ENCODE results near the gene HIBCH. TPM values are rescaled to one million over a fixed set of nuclear protein-coding genes. Genes with fewer than 3 reads are reported as not detected.
"Not testable (repeated sequence)": the region's sequence is repeated elsewhere in the genome, so short reads cannot be mapped to it uniquely, and the experiment has no call there.

Gene HIBCH, protein sequence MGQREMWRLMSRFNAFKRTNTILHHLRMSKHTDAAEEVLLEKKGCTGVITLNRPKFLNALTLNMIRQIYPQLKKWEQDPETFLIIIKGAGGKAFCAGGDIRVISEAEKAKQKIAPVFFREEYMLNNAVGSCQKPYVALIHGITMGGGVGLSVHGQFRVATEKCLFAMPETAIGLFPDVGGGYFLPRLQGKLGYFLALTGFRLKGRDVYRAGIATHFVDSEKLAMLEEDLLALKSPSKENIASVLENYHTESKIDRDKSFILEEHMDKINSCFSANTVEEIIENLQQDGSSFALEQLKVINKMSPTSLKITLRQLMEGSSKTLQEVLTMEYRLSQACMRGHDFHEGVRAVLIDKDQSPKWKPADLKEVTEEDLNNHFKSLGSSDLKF
- total RNA-seq: 10 to 100 TPM; 26.6 to 30.3 TPM

DNA sequence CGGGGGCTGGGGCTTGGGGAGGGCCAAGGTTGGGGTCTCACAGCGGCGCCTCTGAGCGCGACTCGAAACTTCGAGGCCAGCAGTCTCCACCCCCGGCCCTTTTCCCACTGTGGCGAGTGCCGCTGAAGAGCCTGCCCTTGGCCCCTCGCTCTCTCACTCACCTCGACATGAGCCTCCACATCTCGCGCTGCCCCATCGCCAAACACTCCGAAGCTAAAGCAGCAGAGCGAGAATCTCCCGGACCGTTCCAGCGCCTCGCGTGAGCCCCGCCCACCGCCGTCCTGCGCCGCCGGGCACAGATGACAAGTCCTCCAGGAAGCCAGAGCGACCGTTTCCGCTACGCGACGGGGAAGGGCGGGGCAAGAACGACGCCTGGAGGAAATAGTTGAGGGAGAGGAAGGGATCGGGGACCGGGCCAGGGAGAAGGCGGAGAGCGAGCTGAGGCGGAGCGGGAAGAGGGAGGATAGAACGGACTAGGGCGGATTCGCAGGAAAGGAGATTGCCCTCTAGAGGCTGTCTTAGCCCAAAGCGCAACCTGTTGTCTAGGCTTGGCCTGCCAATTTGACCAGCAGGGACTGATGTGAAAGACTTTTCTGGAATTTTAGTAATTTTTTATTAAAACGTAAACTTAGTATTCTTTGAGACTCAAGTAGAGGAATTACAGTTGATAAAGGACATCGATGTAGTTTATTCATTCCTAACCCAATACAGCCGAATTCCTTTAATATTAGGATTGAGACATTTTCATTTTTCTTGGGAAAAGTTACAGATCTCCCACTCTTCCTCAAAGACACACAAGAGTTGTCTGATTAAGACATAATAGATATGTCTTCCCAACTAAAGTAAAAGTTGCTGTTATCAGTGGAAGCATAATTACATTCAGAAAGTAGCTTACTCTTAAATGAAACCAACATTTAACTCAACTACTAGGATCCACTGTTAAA, at the start of gene HIBCH:
TSS of gene HIBCH (minus strand) at position 272 of the 944 bp plus-strand sequence. CDS start at position 196, 76 bp downstream.
- CTCF ChIA-PET: interaction anchor here (1.1 to 1.2 kb wide), 2 partner anchors 24 to 65 kb away, joined by 3 to 4 read pairs; partner anchors contain the start of gene INPP1

DNA sequence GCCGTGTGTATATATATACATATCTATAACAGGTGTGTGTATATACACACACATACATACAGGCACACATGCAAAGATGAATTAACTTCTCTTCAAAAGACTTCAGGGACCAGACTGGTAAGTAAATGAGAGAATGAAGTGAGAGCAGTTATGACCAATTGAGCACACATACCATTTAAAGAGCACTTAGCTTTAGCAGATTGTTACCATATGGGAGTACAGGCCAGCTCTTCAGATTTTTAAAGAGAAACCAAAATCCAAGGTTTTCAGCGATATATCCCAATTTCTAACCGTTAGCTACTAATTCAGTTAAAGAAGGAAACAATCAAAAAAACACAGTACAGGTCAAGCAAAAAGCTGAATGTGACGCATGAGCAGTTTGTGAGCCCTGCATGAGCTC, 47.5 kb upstream of the HIBCH start:
- POLR2A ChIA-PET: no interaction called here

More for the DNA sequence above, at the start of gene HIBCH:
- POLR2A ChIA-PET: interaction anchor here (1.3 to 1.9 kb wide), 2 partner anchors 17 to 24 kb away, joined by 3 to 8 read pairs; partner anchors contain the start of gene INPP1

DNA sequence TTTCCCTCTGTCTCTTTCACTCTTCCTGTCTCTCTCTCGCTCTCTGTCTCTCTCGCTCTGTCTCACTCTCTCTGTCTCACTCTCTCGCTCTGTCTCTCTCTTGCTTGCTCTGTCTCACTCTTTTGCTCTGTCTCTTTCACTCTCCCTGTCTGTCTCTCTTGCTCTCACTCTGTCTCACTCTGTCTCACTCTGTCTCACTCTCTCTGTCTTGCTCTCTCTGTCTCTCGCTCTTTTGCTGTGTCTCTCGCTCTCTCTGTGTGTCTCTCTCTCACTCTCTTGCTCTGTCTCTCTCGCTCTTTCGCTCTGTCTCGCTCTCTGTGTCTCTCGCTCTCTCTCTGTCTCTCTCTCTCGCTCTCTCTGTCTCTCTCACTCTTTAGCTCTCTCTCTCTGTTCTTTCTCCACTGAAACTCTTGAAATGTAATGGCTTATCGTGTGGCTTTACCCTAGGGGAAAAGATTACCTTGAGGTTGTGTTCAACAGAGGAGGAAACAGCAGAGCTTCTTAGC, 46.7 kb upstream of the HIBCH start:
- CTCF ChIA-PET: no interaction called here
- POLR2A ChIA-PET: no interaction called here

More for the DNA sequence above, 47.5 kb upstream of the HIBCH start:
- CTCF ChIA-PET: no interaction called here

DNA sequence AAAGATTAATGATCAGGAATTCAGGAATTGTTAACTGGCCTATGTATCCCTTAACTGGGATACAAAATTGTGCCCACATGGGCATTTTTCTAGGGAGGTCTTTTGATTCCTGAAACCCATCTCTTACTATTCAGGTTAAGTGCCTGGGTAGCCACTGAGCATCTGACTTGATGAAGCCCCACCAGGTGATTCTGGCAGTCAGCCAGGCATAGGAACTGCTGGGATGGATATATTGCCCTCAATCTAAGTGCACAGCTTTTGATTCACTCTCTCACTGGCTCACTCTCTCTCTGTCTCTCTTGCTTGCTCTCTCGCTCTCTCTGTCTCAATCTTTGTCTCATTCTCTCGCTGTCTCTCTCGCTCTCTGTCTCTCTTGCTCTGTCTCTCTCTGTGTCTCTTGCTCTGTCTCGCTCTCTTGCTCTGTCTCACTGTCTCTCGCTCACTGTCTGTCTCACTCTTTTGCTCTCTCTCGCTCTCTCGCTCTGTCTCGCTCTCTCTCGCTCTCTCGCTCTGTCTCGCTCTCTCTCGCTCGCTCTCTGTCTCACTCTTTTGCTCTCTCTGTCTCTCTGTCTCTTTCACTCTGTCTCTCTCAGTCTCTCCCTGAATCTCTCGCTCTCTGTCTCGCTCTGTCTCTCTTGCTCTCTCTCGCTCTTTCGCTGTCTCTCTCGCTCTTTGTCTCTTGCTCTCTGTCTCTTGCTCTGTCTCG, 46.0 kb upstream of the HIBCH start:
- ChIA-PET CTCF (no interaction called here), POLR2A (no interaction called here)

DNA sequence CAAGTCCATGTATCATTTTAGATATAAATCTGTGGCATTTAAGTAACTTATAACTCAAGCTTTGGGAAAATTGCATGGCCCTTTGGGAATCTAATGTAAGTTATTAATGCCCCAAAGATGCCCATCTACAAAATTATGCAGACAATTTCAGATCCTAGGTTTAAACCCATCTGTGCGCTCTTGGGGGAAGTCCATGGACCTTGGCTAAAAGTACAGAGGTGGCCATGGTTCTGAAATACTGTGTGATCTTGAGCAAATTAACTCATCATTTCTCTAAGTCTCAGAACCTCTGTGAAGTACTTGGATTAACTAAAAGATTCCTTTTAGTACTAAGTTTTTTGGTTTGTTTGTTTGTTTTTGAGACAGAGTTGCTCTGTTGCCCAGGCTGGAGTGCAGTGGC, 43.3 kb upstream of the HIBCH start:
- CTCF ChIA-PET: no interaction called here
- POLR2A ChIA-PET: no interaction called here

DNA sequence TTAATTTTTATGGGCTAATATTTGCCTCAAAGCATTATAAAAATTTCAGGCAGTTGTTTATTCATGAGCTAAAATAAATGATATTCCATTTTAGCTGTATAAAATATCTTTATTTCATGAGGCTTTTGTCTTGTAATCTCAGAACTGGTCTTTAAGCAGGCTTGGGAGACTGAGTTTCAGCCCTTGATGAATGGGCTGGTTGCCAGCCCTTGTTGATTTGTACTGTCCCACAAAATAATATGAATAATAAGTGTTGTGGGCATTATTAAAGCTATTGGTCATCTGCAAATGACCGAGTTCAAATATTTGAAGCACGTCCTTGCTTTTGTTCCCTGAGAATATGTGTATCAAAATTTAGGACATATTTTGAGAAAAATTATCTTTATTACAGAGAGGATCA, 41.9 kb upstream of the HIBCH start:
- ChIA-PET CTCF (no interaction called here), POLR2A (no interaction called here)

DNA sequence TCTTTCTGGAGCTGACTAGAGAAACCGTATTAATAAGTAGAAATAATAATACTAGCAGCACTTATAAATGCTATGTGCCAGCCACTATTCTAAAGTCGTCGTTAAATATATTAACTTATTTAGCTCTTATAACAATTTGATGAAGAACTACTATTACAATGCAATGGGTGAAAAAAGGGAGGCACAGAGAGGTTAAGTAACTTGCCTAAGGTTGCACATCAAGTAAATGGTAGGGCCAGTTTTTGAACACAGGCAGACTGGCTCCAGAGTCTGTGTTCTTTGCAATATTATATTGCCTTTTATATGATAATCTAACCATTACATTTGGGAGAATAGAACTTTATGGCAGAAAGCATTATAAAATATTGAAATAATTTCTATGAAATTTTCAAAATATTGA, 41.3 kb upstream of the HIBCH start:
- ChIA-PET CTCF (no interaction called here), POLR2A (no interaction called here)

DNA sequence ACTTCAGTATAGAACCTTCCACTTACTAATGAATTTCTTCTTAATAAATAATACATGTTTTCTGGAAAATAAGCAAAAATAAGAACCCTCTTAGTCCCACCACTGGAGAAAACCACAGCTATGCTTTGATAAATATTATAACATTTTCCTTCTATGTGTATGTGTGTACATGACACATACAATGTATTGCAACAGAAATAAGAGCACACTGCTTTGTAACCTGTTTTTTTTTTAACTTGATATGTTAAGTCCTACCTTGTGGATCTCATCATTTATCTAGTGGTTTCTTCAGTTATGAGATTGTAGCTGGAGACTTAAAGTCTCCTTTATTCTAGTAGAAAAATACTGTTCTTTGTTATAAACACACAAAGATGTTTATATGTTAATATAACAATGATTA, 40.9 kb upstream of the HIBCH start:
- CTCF ChIA-PET: interaction anchor here (1.0 kb wide), 1 partner anchor 318 kb away, joined by 4 read pairs; no protein-coding TSS in a partner anchor
- POLR2A ChIA-PET: no interaction called here

DNA sequence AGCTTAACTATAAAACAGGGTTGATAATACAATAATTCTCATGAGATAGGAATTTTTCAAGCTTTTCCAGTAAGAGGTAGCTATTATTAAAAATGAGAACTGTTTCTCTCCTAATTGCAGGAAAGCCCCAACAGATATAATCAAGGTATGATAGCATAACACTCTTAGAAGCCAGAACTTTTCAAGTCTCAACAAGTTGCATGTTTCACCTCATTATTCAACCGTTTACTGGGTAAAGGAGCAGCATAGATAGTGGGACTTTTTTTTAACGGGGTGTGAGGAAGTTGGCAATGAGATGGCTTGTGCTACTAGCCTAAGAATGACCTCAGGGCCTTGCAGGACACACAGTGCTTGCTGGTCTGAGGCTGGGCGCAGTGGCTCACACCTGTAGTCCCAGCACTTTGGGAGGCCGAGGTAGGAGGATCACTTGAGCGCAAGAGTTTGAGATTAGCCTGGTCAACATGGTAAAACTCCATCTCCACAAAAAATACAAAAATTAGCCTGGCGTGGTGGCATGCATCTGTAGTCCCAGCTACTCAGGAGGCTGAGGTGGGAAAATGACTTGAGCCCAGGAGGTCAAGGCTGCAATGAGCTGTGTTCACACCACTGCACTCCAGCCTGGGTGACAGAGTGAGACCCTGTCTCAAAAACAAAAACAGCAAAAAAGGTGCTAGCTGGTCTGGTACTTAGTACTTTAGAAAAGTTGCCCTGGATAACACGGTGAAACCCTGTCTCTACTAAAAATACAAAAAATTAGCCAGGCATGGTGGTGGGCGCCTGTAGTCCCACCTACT, 39.2 kb upstream of the HIBCH start:
- POLR2A ChIA-PET: interaction anchor here (0.6 kb wide), 1 partner anchor 407 kb away, joined by 3 read pairs; no protein-coding TSS in a partner anchor
- CTCF ChIA-PET: not testable (repeated sequence)

DNA sequence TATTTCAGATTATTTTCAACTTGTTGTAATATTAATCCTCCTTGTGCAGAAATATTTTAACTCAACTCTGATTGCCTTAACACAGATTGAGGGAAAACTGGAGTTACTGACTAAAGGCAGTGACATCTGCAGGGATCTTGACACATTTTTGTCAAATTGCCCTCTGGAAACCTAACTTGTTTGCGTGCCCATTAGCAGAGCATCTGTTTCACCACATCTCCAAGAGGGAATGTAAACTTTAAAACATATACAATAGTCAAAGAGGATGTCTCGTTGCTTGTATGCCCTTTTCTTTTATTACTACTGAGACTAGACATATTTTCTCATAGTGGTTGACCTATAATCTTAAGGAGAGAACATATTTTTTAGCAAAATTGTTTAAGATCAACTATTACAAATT, 38.0 kb upstream of the HIBCH start:
- POLR2A ChIA-PET: no interaction called here
- CTCF ChIA-PET: no interaction called here

DNA sequence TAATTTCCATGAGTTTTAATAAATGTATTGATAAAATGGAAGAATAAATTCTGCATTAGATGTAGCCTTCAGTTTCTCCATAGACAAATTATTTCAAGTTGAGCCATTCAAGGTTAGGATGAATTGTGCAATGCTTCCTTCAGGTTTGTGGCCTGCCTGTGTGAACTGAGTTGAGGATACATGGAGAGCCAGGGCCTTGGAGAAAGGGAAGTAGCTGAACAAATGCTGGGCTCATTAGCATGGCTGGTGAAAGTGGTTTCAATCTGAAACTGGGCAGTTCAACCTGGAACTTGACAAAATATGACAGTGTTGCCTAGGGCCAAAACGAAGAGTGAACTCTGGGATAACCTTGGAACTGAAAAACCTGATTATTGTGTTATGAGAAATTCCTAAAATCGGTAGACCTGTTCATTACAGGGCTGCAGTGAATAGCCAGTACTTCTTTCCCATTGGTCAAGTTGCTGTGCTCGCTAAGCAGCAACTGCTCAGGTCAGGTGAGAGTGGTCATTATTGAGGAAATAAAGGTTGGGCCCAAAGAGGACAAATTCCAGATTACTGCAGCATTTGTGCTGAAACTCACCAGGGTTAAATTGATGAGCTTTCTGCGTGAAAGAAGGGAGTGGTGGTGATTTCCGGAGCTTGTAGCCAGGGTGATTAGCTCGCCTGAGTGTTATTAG, 36.5 kb upstream of the HIBCH start:
- POLR2A ChIA-PET: no interaction called here
- CTCF ChIA-PET: interaction anchor here (1.3 kb wide), 1 partner anchor 9 kb away, joined by 3 read pairs; no protein-coding TSS in a partner anchor

DNA sequence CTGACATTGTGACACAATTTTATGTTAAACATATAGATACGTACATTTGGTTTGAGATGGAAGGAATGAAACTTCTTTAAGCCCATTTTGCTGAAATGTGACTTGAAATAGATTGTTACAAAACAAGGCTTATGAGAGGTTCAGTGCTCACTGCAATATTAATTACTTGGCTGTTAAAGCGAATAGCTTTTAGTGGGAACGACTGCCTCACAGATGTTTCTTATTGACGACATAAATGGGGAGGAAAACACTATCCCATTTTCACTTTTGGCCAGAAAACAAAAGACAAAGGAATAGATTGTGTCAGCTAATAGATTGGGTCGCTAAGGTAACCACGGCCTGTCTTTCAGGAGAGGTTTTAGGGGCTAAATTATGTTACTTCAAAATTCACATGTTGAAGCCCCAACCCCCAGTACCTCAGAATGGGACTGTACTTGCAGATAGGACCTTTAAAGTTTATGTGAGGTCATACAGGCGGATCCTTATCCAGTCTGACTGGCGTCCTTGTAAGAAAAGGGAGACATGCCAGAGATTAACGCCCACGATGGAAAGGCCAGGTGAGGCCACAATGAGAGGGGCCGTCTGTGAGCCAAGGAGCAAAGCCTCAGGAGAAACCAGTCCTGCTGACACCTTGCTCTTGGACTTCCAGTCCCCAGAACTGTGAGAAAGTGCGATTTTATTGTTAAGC, 34.5 kb upstream of the HIBCH start:
- POLR2A ChIA-PET: interaction anchor here (0.6 kb wide), 1 partner anchor 341 kb away, joined by 6 read pairs; no protein-coding TSS in a partner anchor
- CTCF ChIA-PET: interaction anchor here (1.4 kb wide), 1 partner anchor 11 kb away, joined by 3 read pairs; the partner anchor contains the start of gene INPP1

DNA sequence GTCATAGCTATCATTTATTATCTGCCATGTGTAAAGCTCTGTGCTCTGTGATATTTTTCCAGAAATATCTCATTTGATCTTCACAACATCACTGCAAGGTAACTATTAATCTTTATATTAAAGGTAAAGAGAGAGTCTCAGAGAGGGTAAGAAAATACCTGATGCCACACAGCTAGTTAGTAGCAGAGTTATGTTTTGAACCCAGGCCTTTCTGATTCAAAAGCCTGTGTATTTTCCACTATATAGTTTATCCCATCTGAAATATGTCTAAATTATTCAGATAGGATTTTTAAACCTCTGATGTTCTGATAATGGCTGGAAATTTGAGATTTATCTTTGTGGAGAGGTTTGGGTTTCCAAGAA, 33.9 kb upstream of the HIBCH start:
- POLR2A ChIA-PET: no interaction called here
- CTCF ChIA-PET: interaction anchor here (1.4 kb wide), 1 partner anchor 10 kb away, joined by 3 read pairs; the partner anchor contains the start of gene INPP1

DNA sequence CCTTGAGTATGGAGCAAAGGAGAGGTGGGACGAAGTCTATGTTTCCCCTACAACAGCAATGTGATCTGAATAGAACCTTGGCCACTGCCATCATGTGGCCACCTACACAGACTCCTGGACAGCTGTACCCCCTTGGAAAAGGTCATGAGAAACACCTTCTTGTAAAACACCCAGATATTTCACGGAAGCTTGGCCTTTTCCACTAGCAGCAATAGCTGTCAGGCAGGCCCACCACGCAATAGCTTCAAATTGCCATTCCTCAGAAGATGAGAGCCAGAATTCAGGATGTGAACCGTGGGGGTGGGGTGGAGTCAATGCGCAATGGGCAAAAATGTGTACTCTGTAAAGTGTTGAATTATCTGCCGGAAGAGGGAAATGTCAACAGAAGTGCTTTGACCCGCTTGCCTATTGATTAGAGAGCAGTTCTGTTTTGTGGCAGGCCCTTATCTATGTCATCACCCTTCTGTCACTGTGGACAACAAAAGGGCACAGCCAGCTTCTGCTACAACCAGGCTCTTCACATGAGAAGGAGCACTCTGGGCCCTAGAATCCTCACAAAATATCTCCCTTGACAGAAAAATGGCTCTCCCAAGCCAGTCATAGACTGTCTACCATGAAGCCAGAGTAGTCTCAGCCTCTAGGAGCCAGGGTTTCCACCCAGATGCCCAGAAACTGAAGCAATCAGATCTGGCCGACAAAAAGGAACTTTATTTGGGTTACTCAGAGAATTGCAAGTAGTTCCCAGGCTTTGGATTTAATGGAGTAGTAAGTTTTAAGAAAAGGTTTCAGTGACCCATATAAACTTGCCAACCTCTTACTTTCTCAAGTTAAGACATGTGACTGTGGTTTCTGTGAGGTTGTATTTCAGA, 33.3 kb upstream of the HIBCH start:
- ChIA-PET CTCF (interaction anchor here (1.4 kb wide), 1 partner anchor 10 kb away, joined by 3 read pairs; the partner anchor contains the start of gene INPP1), POLR2A (interaction anchor here (0.6 kb wide), 1 partner anchor 43 kb away, joined by 3 read pairs; no protein-coding TSS in a partner anchor)

DNA sequence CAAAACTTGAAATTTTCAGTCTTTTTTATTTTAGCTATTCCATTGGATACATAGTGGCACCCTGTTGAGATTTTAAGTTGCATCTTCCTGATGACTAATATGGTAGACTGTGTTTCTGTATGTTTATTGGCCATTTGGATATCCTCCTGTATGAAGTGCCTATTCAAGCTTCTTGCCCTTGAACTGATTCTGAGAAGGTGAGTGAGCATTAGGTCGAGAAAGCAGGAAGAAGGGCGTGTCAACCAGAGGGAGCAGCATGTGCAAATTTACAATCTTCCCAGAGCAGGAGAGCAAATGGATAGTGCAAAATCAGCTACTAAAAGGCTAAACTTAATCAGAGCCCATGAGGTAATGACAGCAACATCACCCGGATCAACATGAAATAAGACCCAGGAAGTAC, 32.3 kb upstream of the HIBCH start:
- ChIA-PET POLR2A (interaction anchor here (0.6 kb wide), 1 partner anchor 44 kb away, joined by 3 read pairs; no protein-coding TSS in a partner anchor), CTCF (no interaction called here)

DNA sequence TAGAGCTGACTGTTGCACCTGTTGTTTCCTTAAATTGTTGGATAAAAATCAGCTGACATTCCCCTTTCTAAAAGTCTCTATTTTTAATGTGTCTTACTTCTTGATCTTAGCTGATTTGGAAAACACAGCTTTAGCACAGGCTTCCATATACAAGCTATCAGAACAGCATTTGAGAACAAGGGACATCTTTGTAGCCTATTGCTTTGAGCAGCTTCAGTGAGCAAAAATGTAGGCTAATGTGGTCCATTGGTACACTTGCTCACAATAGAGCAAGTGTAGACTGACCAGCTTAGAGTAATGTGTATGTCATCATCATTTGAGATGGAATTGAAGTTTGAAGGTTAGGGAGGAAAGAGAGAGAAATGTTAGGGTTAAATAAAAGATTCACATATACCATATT, 30.7 kb upstream of the HIBCH start:
- POLR2A ChIA-PET: no interaction called here
- CTCF ChIA-PET: no interaction called here
